ENCODE measurements around the gene ST7. TPM values are rescaled to one million over a fixed set of nuclear protein-coding genes. Genes with fewer than 3 reads are reported as not detected.

The ST7 gene
- polyA plus RNA-seq, 1 donor = 26.9 TPM

- no peak for DNase-seq
These were observed 114.0 kb downstream of the ST7 start for GRCh38 chr7:117067340-117067739.

GRCh38 chr7:117068511-117069145 is 115.3 kb downstream of the ST7 start:
- peak; percentile 29 for DNase-seq

- DNase-seq = no peak
These were observed 116.1 kb downstream of the ST7 start for GRCh38 chr7:117069379-117069778.

- no peak for DNase-seq
These were observed 118.2 kb downstream of the ST7 start for GRCh38 chr7:117071551-117071950.

GRCh38 chr7:117072620-117073118 is 119.4 kb downstream of the ST7 start:
- DNase-seq = no peak

- DNase-seq = no peak
These were observed 121.1 kb downstream of the ST7 start for GRCh38 chr7:117074378-117074777.

- DNase-seq = no peak
These were observed 122.6 kb downstream of the ST7 start for GRCh38 chr7:117075934-117076333.

GRCh38 chr7:117076426-117076943 is 123.2 kb downstream of the ST7 start:
- DNase-seq = no peak

GRCh38 chr7:117077658-117078057 is 124.4 kb downstream of the ST7 start:
- no peak for DNase-seq

GRCh38 chr7:117082647-117083046 is 129.3 kb downstream of the ST7 start:
- no peak for DNase-seq

GRCh38 chr7:117083648-117084047 is 130.3 kb downstream of the ST7 start:
- no peak for DNase-seq

- DNase-seq = no peak
These were observed 131.0 kb downstream of the ST7 start for GRCh38 chr7:117084286-117084685.

- no peak for DNase-seq
These were observed 132.0 kb downstream of the ST7 start for GRCh38 chr7:117085275-117085674.

GRCh38 chr7:117085769-117086463 is 132.6 kb downstream of the ST7 start:
- DNase-seq = no peak

GRCh38 chr7:117086788-117087187 is 133.5 kb downstream of the ST7 start:
- DNase-seq = no peak

- no peak for DNase-seq
These were observed 134.5 kb downstream of the ST7 start for GRCh38 chr7:117087639-117088396.

- no peak for DNase-seq
These were observed 135.4 kb downstream of the ST7 start for GRCh38 chr7:117088623-117089194.

GRCh38 chr7:117090791-117091190 is 137.5 kb downstream of the ST7 start:
- no peak for DNase-seq

GRCh38 chr7:117091721-117092120 is 138.4 kb downstream of the ST7 start:
- DNase-seq = no peak

GRCh38 chr7:117092785-117093184 is 139.5 kb downstream of the ST7 start:
- no peak for DNase-seq

- no peak for DNase-seq
These were observed 141.2 kb downstream of the ST7 start for GRCh38 chr7:117094457-117094856.

GRCh38 chr7:117095055-117095454 is 141.8 kb downstream of the ST7 start:
- no peak for DNase-seq
